DOHH2 (cell line): ENCODE measurements around the gene ORM1.

Source experiments
- EZH2phosphoT487 ChIP-seq: fragments of 200-600 bp; sonication (generic); IDR thresholded peaks from 2 replicates; pipeline ENCODE4 v1.6.1; 2017; ENCODE audit warnings: borderline replicate concordance, mild to moderate bottlenecking, antibody characterized with exemption, low read length, moderate library complexity, mixed read lengths
- TF ChIP-seq, protein P1 (sequence below): fragments of 200-600 bp; sonication (generic); IDR thresholded peaks from one replicate; pipeline ENCODE4 v1.5.1; 2014; ENCODE audit warnings: antibody characterized with exemption, mild to moderate bottlenecking, low read depth, low read length; ENCODE audit not compliant: poor library complexity, severe bottlenecking

DNA sequence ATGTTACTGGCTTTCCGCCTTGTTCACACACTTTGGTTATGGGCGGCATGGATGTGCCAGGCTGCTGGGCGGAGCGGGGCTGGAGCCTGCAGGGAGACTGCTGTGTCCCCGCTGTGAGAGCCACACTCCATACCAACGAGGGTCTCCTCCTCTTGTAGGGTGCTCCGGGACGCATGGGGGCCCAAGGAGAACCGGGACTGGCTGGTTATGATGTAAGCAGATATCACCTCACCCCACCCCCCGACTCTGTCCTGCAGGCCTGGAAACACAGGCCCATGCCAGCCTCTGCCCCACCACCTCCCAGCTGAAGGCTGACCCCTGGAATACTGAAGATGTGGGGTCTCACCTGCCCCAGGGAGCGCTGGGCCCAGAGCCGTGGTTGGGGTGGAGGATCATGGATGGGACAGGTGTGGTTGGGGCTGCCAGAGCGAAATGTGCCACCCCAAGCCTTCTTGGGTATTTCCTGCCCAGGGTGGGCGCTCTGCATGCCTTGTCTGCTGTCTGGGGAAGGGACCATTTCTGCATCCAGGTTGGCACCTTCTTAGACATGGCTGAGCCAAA lies 39.3 kb upstream of the ORM1 start:
- TF ChIP-seq, protein P1, sequence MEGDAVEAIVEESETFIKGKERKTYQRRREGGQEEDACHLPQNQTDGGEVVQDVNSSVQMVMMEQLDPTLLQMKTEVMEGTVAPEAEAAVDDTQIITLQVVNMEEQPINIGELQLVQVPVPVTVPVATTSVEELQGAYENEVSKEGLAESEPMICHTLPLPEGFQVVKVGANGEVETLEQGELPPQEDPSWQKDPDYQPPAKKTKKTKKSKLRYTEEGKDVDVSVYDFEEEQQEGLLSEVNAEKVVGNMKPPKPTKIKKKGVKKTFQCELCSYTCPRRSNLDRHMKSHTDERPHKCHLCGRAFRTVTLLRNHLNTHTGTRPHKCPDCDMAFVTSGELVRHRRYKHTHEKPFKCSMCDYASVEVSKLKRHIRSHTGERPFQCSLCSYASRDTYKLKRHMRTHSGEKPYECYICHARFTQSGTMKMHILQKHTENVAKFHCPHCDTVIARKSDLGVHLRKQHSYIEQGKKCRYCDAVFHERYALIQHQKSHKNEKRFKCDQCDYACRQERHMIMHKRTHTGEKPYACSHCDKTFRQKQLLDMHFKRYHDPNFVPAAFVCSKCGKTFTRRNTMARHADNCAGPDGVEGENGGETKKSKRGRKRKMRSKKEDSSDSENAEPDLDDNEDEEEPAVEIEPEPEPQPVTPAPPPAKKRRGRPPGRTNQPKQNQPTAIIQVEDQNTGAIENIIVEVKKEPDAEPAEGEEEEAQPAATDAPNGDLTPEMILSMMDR, result no peak
- no peak for TF ChIP-seq EZH2phosphoT487
